Large intestine (tissue), 3 donors: ENCODE measurements around the gene GADD45A. TPM values are rescaled to one million over a fixed set of nuclear protein-coding genes. Genes with fewer than 3 reads are reported as not detected.
A peak's percentile ranks its signal among the peaks of the same experiment; 100 is the strongest.

Source experiments
- DNase-seq, 2 donors: peaks; one replicate each; pipeline versions ENCODE4 v3.0.0 to v3.0.0-alpha.2; 2013
- H3K27ac ChIP-seq: one replicate; pipeline ENCODE4 v1.5.1; 2013; ENCODE audit warnings: low read length
- H3K27me3 ChIP-seq: 2 replicates; pipeline ENCODE4 v1.6.1; 2013; ENCODE audit warnings: low read length; ENCODE audit not compliant: control insufficient read depth, insufficient read depth
- H3K36me3 ChIP-seq: 2 replicates; pipeline ENCODE4 v1.6.1; 2013; ENCODE audit warnings: low read length; ENCODE audit not compliant: control insufficient read depth, insufficient read depth
- H3K4me1 ChIP-seq: one replicate; pipeline ENCODE4 v1.6.1; 2013; ENCODE audit warnings: low read length; ENCODE audit not compliant: control insufficient read depth, insufficient read depth
- H3K4me3 ChIP-seq: one replicate; pipeline ENCODE4 v1.5.1; 2013; ENCODE audit warnings: low read length
- H3K9me3 ChIP-seq: one replicate; pipeline ENCODE4 v1.6.1; 2013; ENCODE audit warnings: mild to moderate bottlenecking, low read depth, low read length, moderate library complexity; ENCODE audit not compliant: control insufficient read depth
- WGBS: methylation state at CpG from one replicate; pipeline ENCODE4 v1.1.5; 2013; ENCODE audit warnings: low lambda C conversion rate; ENCODE audit not compliant: insufficient coverage; 5-methylcytosine and 5-hydroxymethylcytosine counted together
- polyA plus RNA-seq: library from polyadenylated mRNA; unstranded; fragments of 120-200 nt; gene quantifications from one replicate; pipeline ENCODE4 v1.2.1, GENCODE V29; 2013

GADD45A gene
- polyA plus RNA-seq, 1 donor = 48.9 TPM

DNA sequence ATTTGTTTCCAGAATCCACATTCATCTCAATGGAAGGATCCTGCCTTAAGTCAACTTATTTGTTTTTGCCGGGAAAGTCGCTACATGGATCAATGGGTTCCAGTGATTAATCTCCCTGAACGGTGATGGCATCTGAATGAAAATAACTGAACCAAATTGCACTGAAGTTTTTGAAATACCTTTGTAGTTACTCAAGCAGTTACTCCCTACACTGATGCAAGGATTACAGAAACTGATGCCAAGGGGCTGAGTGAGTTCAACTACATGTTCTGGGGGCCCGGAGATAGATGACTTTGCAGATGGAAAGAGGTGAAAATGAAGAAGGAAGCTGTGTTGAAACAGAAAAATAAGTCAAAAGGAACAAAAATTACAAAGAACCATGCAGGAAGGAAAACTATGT lies 2.6 kb downstream of the GADD45A start:
- Histone ChIP-seq H3K27ac (peak overlapping the region; percentile 100), H3K4me1 (peaks cover 38% of the 10 kb centered on the region), H3K9me3 (peaks cover 3% of the 10 kb centered on the region), H3K36me3 (peaks cover 20% of the 10 kb centered on the region), H3K27me3 (no peaks in the 10 kb centered on the region), H3K4me3 (peak overlapping the region; percentile 98)
- 63% methylated on average over 2 of the region's 4 CpGs for WGBS
- DNase-seq = no peak

GRCh38 chr1:67688526-67689219 lies 3.7 kb downstream of the GADD45A start:
- peak in 1 of 2 donors; percentile 61 for DNase-seq
- H3K4me1 ChIP-seq = peaks cover 31% of the 10 kb centered on the region
- H3K27me3 ChIP-seq = no peaks in the 10 kb centered on the region
- H3K27ac ChIP-seq = peak overlapping the region; percentile 100
- 0% methylated on average over 1 of the region's 3 CpGs for WGBS
- H3K9me3 ChIP-seq = peaks cover 3% of the 10 kb centered on the region
- peaks cover 20% of the 10 kb centered on the region for H3K36me3 ChIP-seq
- H3K4me3 ChIP-seq = no peak overlapping the region

DNA sequence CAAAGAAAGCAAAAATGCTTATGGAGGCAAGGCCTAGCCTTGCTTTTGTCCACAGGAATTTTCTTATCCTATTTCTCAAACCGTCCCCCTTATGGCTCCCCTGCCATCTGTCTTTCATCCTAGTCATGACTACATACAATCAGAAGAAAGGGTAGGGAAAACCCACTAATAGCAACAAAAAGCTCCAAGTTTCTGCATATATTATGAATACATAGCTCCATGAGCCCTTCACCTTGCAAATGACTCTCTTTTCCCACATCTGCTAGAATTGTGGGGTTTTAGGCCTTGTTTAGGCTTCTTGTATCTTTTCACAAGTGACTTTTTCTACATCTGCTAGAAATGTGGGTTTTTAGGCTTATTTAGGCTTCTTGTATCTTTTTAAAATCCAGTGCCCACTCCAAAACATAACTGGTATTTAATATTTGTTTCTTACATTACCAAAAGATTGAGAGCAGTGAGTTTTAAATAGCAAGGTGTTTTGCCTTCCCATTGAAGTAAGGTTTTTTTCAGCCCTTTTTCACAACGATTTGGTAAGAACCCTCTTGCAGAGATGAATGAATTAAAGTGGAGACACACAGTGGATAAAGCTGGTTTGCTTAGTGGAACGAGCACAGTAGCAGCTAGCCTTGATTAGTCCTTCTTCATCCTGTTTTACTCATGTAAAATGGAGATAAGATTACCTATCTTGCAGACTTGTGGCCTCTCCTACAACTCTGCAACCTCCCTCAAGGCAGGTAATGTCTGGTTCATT lies 4.4 kb downstream of the GADD45A start:
- Histone ChIP-seq H3K9me3 (peaks cover 3% of the 10 kb centered on the region), H3K4me3 (no peak overlapping the region), H3K27ac (peak overlapping the region; percentile 100), H3K27me3 (no peaks in the 10 kb centered on the region), H3K36me3 (peaks cover 20% of the 10 kb centered on the region), H3K4me1 (peaks cover 26% of the 10 kb centered on the region)
- no CpG with 5 or more reads among the region's 3 CpGs for WGBS
- DNase-seq = no peak

GRCh38 chr1:67690018-67690363 lies 5.0 kb downstream of the GADD45A start:
- Histone ChIP-seq H3K9me3 (peaks cover 3% of the 10 kb centered on the region), H3K27ac (peak overlapping the region; percentile 100), H3K36me3 (peaks cover 20% of the 10 kb centered on the region), H3K27me3 (no peaks in the 10 kb centered on the region), H3K4me3 (no peak overlapping the region), H3K4me1 (peaks cover 24% of the 10 kb centered on the region)
- no peak for DNase-seq

- H3K27ac ChIP-seq = no peak overlapping the region
- H3K36me3 ChIP-seq = peaks cover 20% of the 10 kb centered on the region
- H3K4me3 ChIP-seq = no peak overlapping the region
- H3K27me3 ChIP-seq = no peaks in the 10 kb centered on the region
- 82% methylated on average over 2 of the region's 2 CpGs for WGBS
- H3K4me1 ChIP-seq = peaks cover 24% of the 10 kb centered on the region
- peaks cover 3% of the 10 kb centered on the region for H3K9me3 ChIP-seq
- DNase-seq = no peak
Measured at GRCh38 chr1:67690411-67690810, 5.4 kb downstream of the GADD45A start.

GRCh38 chr1:67691712-67692111 lies 6.7 kb downstream of the GADD45A start:
- DNase-seq = no peak
- Histone ChIP-seq H3K27me3 (no peaks in the 10 kb centered on the region), H3K9me3 (no peaks in the 10 kb centered on the region), H3K36me3 (peaks cover 20% of the 10 kb centered on the region), H3K4me1 (peaks cover 24% of the 10 kb centered on the region), H3K27ac (no peak overlapping the region), H3K4me3 (no peak overlapping the region)

DNA sequence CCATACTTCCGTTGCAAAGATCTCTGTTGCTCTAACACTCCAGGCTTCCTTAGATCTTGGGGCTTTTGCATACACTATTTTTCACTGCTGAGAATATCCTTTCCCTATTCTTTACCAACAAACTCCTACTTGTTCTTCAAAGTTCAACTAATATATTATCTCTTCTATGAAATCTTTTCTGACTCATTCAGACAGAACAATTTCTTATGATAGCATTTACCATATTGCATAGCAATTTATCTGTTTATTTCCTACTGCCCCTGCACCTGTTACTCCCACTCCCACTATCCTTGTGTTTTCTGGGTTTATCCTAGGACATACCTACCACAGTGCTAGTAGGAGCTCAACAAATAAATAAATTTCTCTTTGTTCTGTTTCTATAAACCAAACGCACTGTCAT lies 11.0 kb downstream of the GADD45A start:
- Histone ChIP-seq H3K27me3 (no peaks in the 10 kb centered on the region), H3K4me3 (no peak overlapping the region), H3K36me3 (no peaks in the 10 kb centered on the region), H3K9me3 (no peaks in the 10 kb centered on the region), H3K4me1 (peaks cover 4% of the 10 kb centered on the region), H3K27ac (no peak overlapping the region)
- 93% methylated on average over 2 of the region's 2 CpGs for WGBS
- DNase-seq = no peak

GRCh38 chr1:67696708-67697107 lies 11.7 kb downstream of the GADD45A start:
- Histone ChIP-seq H3K27me3 (no peaks in the 10 kb centered on the region), H3K27ac (no peak overlapping the region), H3K9me3 (no peaks in the 10 kb centered on the region), H3K36me3 (peaks cover 4% of the 10 kb centered on the region), H3K4me1 (peaks cover 8% of the 10 kb centered on the region), H3K4me3 (no peak overlapping the region)
- DNase-seq = no peak
- no CpG with 5 or more reads among the region's 3 CpGs for WGBS

- H3K4me3 ChIP-seq = no peak overlapping the region
- DNase-seq = no peak
- peak overlapping the region; percentile 87 for H3K27ac ChIP-seq
- H3K27me3 ChIP-seq = no peaks in the 10 kb centered on the region
- WGBS = no CpG with 5 or more reads among the region's 4 CpGs
- H3K36me3 ChIP-seq = peaks cover 23% of the 10 kb centered on the region
- peaks cover 8% of the 10 kb centered on the region for H3K4me1 ChIP-seq
- no peaks in the 10 kb centered on the region for H3K9me3 ChIP-seq
Measured at GRCh38 chr1:67700220-67700619, 15.2 kb downstream of the GADD45A start.

DNA sequence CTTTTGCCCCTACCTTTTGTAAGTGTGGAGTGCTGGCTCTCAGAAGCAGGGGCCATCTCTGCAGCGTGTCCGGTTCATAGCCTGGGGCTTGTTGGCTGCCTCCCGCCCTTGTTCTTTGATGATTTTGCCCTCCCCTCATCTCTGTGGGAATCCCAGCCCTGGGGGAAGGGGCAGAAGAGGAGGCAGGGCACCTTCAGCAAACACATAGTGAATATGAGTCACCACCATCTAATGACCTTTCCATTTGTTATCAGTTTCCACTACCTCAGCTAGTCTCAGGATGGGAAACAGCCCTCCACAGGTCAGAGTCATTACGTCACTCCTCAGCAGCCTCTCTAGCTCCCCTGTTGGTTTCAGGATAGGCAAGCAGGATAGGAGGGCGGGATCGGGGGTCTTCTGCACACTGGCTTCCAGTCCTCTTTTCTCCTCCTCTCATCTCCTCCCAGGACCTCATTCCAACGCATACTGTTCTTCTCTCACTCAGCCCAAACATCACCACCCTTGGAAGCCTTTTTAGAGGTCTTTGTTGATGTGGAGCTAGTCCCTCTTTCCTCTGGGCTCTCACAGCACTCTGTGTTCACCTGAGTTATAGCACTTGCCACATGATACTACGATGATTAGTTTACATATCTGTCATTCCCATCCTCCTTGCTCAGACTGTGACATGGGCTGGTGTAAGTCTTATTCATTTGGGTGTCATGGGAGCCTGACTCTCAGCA lies 15.8 kb downstream of the GADD45A start:
- Histone ChIP-seq H3K9me3 (no peaks in the 10 kb centered on the region), H3K36me3 (peaks cover 29% of the 10 kb centered on the region), H3K4me3 (no peak overlapping the region), H3K27me3 (no peaks in the 10 kb centered on the region), H3K4me1 (peaks cover 8% of the 10 kb centered on the region), H3K27ac (peak overlapping the region; percentile 87)
- DNase-seq = peak; percentile 88 to 91
- no CpG with 5 or more reads among the region's 8 CpGs for WGBS
